Thymus (tissue), 11 donors: ENCODE data around the gene OR6Q1. TPM values are rescaled to one million over a fixed set of nuclear protein-coding genes. Genes with fewer than 3 reads are reported as not detected.

Experiments
- DNase-seq, 9 donors: peaks; one replicate each; pipeline ENCODE4 v3.0.0-alpha.2; 2013; ENCODE audit warnings: low spot score in 9 of 9, low read depth in 6 of 9, missing footprints in 1 of 9
- H3K27ac ChIP-seq, 2 donors: one replicate each; pipeline ENCODE4 v1.5.1; 2013; ENCODE audit warnings: control low read depth in 1 of 2, low read depth in 1 of 2, low read length in 1 of 2, mild to moderate bottlenecking in 1 of 2, moderate library complexity in 1 of 2
- H3K27me3 ChIP-seq, 2 donors: one replicate each; pipeline ENCODE4 v1.5.1; 2013; ENCODE audit warnings: low read length in 1 of 2; ENCODE audit not compliant: control insufficient read depth in 2 of 2, insufficient read depth in 1 of 2
- H3K36me3 ChIP-seq, 2 donors: one replicate each; pipeline ENCODE4 v1.5.1; 2013; ENCODE audit warnings: low read length in 1 of 2, mild to moderate bottlenecking in 1 of 2, moderate library complexity in 1 of 2; ENCODE audit not compliant: control insufficient read depth in 2 of 2, insufficient read depth in 2 of 2
- H3K4me1 ChIP-seq, 2 donors: one replicate each; pipeline ENCODE4 v1.5.1; 2013; ENCODE audit warnings: low read length in 2 of 2; ENCODE audit not compliant: control insufficient read depth in 2 of 2, insufficient read depth in 2 of 2
- H3K4me3 ChIP-seq, 2 donors: one replicate each; pipeline ENCODE4 v1.5.1; 2013; ENCODE audit warnings: low read length in 2 of 2, control low read depth in 1 of 2, mild to moderate bottlenecking in 1 of 2
- H3K9me3 ChIP-seq, 2 donors: one replicate each; pipeline ENCODE4 v1.5.1; 2013; ENCODE audit warnings: low read length in 1 of 2, mild to moderate bottlenecking in 1 of 2; ENCODE audit not compliant: control insufficient read depth in 2 of 2, insufficient read depth in 1 of 2
- WGBS: extraction: QIAGEN DNeasy Blood & Tissue Kit; methylation state at CpG from one replicate; pipeline ENCODE4 v1.1.7; 2013; 5-methylcytosine and 5-hydroxymethylcytosine counted together
- polyA plus RNA-seq: library from polyadenylated mRNA; stranded (reverse); fragments of 200-250 nt; gene quantifications from one replicate; pipeline ENCODE4 v1.2.3, GENCODE V29; 2013
- total RNA-seq: library from RNA; stranded (reverse); fragments of 120-200 nt; gene quantifications from one replicate; pipeline ENCODE4 v1.2.4, GENCODE V29; 2013
- donor health status: healthy.

Gene OR6Q1
- total and polyA plus RNA-seq, 2 donors: not detected

DNA sequence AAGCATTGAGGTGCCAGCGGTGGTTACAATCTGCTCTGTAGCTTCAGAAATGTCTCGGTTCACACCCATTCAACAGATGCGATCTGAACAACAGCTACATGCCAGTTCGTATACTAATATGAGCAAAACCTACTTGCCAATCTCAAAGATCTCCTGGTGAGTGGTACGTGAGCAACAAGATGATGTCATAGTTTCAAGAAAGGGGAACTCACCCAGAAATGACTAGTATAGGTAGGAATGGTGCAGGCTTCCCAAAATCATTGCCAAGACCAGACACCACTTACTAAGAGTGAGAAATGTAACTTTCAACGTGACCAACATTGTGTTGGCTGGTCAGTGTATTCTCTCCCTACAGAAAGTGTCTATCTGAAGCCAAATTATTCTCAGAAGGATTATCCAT lies 31.1 kb downstream of the OR6Q1 start:
- 62% methylated on average over 6 of the region's 6 CpGs for WGBS
- no peak overlapping the region for H3K27ac ChIP-seq
- no peaks in the 10 kb centered on the region for H3K9me3 ChIP-seq
- H3K36me3 ChIP-seq: no peaks in the 10 kb centered on the region
- no peaks in the 10 kb centered on the region for H3K4me1 ChIP-seq
- H3K27me3 ChIP-seq: no peaks in the 10 kb centered on the region
- H3K4me3 ChIP-seq: no peak overlapping the region
- DNase-seq: no peak

DNA sequence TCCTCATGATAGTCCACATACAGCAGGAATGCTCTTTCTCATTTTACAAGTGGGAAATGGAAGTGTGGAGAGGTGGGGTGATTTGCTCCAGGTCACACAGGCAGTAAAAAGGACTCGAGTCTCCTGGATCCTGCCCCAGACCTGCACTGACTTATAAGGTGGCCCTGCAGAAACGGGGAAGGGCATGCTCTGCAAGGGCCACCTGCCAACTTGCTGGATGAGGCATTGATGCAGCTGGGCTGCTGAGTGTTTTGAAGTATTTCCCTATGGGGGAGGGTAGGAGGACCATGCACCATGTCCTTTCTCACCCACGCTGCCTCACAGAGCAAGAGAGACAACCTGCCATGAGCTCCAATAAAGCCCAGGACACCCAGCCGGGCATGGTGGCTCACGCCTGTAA lies 36.9 kb downstream of the OR6Q1 start:
- Histone ChIP-seq H3K4me1 (no peaks in the 10 kb centered on the region), H3K9me3 (no peaks in the 10 kb centered on the region), H3K36me3 (no peaks in the 10 kb centered on the region), H3K4me3 (no peak overlapping the region), H3K27ac (no peak overlapping the region), H3K27me3 (no peaks in the 10 kb centered on the region)
- WGBS: 87% methylated on average over 5 of the region's 5 CpGs
- DNase-seq: no peak

GRCh38 chr11:58068655-58069054 lies 37.9 kb downstream of the OR6Q1 start:
- Histone ChIP-seq H3K27ac (no peak overlapping the region), H3K9me3 (no peaks in the 10 kb centered on the region), H3K4me3 (no peak overlapping the region), H3K36me3 (no peaks in the 10 kb centered on the region), H3K4me1 (no peaks in the 10 kb centered on the region), H3K27me3 (no peaks in the 10 kb centered on the region)
- DNase-seq: no peak
- 97% methylated on average over 6 of the region's 6 CpGs for WGBS

GRCh38 chr11:58070585-58070984 lies 39.8 kb downstream of the OR6Q1 start:
- H3K27me3 ChIP-seq: no peaks in the 10 kb centered on the region
- H3K9me3 ChIP-seq: no peaks in the 10 kb centered on the region
- no peaks in the 10 kb centered on the region for H3K4me1 ChIP-seq
- DNase-seq: no peak
- WGBS: 88% methylated on average over 1 of the region's 1 CpG
- H3K36me3 ChIP-seq: no peaks in the 10 kb centered on the region
- no peak overlapping the region for H3K27ac ChIP-seq
- no peak overlapping the region for H3K4me3 ChIP-seq

- Histone ChIP-seq H3K4me1 (no peaks in the 10 kb centered on the region), H3K9me3 (no peaks in the 10 kb centered on the region)
- 45% methylated on average over 2 of the region's 2 CpGs for WGBS
Observed at GRCh38 chr11:58075781-58076180, 45.0 kb downstream of the OR6Q1 start.

More at GRCh38 chr11:58075781-58076180, 45.0 kb downstream of the OR6Q1 start:
- Histone ChIP-seq H3K27me3 (no peaks in the 10 kb centered on the region), H3K4me3 (no peak overlapping the region), H3K27ac (no peak overlapping the region), H3K36me3 (no peaks in the 10 kb centered on the region)
- no peak for DNase-seq

Other genes with a start within 250 kb of the OR6Q1 start
- gene OR9Q1, start 7.1 kb upstream of the OR6Q1 start, total RNA-seq: not detected
- gene OR9Q1, start 7.1 kb upstream of the OR6Q1 start, polyA plus RNA-seq: 0.05 TPM
- gene OR9I1, start 94.6 kb downstream of the OR6Q1 start, total RNA-seq: not detected
- gene OR9I1, start 94.6 kb downstream of the OR6Q1 start, polyA plus RNA-seq: not detected
- gene OR9Q2, start 158.1 kb downstream of the OR6Q1 start, total RNA-seq: not detected
- gene OR9Q2, start 158.1 kb downstream of the OR6Q1 start, polyA plus RNA-seq: not detected
- gene OR1S2, start 173.2 kb downstream of the OR6Q1 start, total RNA-seq: not detected
- gene OR1S2, start 173.2 kb downstream of the OR6Q1 start, polyA plus RNA-seq: 0.07 TPM
- gene OR1S1, start 181.8 kb downstream of the OR6Q1 start, total RNA-seq: not detected
- not detected for gene OR1S1, start 181.8 kb downstream of the OR6Q1 start, polyA plus RNA-seq
- gene OR10Q1, start 198.0 kb downstream of the OR6Q1 start, total RNA-seq: not detected
- not detected for gene OR10Q1, start 198.0 kb downstream of the OR6Q1 start, polyA plus RNA-seq
- not detected for gene OR10W1, start 237.3 kb downstream of the OR6Q1 start, total RNA-seq
- 0.02 TPM for gene OR10W1, start 237.3 kb downstream of the OR6Q1 start, polyA plus RNA-seq